ENCODE data around the gene SERTAD2. TPM values are rescaled to one million over a fixed set of nuclear protein-coding genes. Genes with fewer than 3 reads are reported as not detected.

Gene SERTAD2, protein sequence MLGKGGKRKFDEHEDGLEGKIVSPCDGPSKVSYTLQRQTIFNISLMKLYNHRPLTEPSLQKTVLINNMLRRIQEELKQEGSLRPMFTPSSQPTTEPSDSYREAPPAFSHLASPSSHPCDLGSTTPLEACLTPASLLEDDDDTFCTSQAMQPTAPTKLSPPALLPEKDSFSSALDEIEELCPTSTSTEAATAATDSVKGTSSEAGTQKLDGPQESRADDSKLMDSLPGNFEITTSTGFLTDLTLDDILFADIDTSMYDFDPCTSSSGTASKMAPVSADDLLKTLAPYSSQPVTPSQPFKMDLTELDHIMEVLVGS
- 10 to 100 TPM; 21.9 to 34.0 (median 25.0) TPM for polyA plus RNA-seq (ENCODE audit: insufficient read length in 10 of 10)
- long read RNA-seq, donor 1, full-length matches to known transcripts, result 13 of 13 reads
- long read RNA-seq, donor 1, partial matches to known transcripts, result 0 of 13 reads
- long read RNA-seq, donor 1, other reads (novel, unspliced or antisense), result 0 of 13 reads
- long read RNA-seq, donor 2, full-length matches to known transcripts, result 7 of 20 reads
- long read RNA-seq, donor 2, partial matches to known transcripts, result 13 of 20 reads
- long read RNA-seq, donor 2, other reads (novel, unspliced or antisense), result 0 of 20 reads
- long read RNA-seq, donor 3, result 0 reads
- long read RNA-seq, donor 4, full-length matches to known transcripts, result 4 of 4 reads
- long read RNA-seq, donor 4, partial matches to known transcripts, result 0 of 4 reads
- long read RNA-seq, donor 4, other reads (novel, unspliced or antisense), result 0 of 4 reads
- long read RNA-seq, donor 5, full-length matches to known transcripts, result 12 of 12 reads
- long read RNA-seq, donor 5, partial matches to known transcripts, result 0 of 12 reads
- long read RNA-seq, donor 5, other reads (novel, unspliced or antisense), result 0 of 12 reads
- long read RNA-seq, donor 6, full-length matches to known transcripts, result 14 of 14 reads
- long read RNA-seq, donor 6, partial matches to known transcripts, result 0 of 14 reads
- long read RNA-seq, donor 6, other reads (novel, unspliced or antisense), result 0 of 14 reads
- long read RNA-seq, donor 7, full-length matches to known transcripts, result 10 of 10 reads
- long read RNA-seq, donor 7, partial matches to known transcripts, result 0 of 10 reads
- long read RNA-seq, donor 7, other reads (novel, unspliced or antisense), result 0 of 10 reads
- long read RNA-seq, donor 8, full-length matches to known transcripts, result 7 of 7 reads
- long read RNA-seq, donor 8, partial matches to known transcripts, result 0 of 7 reads
- long read RNA-seq, donor 8, other reads (novel, unspliced or antisense), result 0 of 7 reads
- long read RNA-seq, donor 9, full-length matches to known transcripts, result 1 of 1 reads
- long read RNA-seq, donor 9, partial matches to known transcripts, result 0 of 1 reads
- long read RNA-seq, donor 9, other reads (novel, unspliced or antisense), result 0 of 1 reads

GRCh38 chr2:64653109-64654062 is at the start of gene SERTAD2:
Gene SERTAD2, minus strand, starts transcription at chr2:64653913. Its CDS starts 17,042 bp downstream, at chr2:64636871.
- DNase-seq, result peak; percentile 87 to 95 (median 90)

DNA sequence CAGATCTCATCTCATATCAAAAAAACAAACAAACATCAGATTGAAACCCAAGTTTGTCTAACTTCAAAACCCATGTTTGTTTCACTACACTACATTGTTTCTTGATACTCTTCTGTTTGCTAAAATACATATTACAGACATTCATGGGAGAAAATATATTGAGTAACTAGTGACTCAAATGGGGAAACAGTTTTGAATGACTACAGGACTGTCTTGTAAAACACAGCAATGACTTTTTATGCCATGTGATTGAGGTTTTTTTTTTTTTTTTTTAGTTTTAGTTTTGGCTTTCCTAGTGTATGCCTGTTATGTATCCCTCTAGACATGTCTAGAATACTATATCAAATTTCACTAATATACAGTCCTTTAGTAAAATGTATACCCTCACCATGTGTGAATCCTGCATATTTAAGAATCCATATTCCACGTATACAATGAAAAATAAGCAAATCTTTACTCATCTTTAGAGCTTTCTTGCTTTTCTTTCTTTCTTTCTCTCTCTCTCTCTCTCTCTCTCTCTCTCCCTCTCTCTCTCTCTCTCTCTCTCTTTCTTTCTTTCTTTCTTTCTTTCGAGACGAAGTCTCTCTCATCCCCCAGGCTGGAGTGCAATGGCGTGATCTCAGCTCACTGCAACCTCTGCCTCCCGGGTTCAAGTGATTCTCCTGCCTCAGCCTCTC is 46.6 kb upstream of the SERTAD2 start:
- no peak for DNase-seq

- no peak for DNase-seq
These were observed 46.0 kb upstream of the SERTAD2 start for GRCh38 chr2:64699712-64700111.

DNA sequence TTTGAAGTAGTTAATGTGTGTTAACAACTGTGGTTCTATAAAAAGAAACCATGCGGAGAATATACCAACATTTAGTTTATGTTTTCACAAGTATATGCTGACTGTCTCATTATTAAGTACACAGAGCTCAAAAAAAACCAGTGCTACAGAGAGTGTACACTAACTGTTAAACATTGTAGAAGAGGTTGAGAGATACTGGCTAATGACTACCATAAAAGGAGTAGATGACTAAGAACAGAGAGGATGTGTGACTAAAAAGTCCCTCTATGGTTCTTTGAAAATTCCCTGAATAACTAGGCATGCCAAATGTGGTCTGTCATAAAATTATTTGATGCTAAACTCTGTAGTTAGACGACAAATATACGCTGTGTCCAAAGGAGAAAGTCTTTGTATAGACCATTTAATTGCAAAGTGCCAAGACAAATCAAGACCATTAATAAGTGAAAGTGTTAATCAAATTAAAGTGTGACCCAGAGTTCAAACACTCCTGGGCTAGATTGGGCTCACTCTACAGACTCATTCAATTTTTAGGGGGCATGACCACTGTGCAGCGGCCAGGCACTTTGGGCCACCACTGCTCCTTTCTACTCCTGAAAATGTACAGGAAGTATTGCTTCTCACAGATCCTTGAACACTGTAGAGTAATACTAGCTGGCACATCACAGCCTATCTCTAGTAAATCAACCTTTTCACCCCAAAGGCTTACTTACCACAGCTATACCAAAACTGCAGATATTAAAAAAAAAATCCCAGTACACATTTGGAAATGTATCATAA is 45.1 kb upstream of the SERTAD2 start:
- peak in 1 of 3 donors; percentile 80 for DNase-seq

GRCh38 chr2:64698177-64698643 is 44.5 kb upstream of the SERTAD2 start:
- no peak for DNase-seq

GRCh38 chr2:64697297-64698176 is 43.8 kb upstream of the SERTAD2 start:
- DNase-seq, result no peak

GRCh38 chr2:64696636-64697035 is 42.9 kb upstream of the SERTAD2 start:
- DNase-seq, result no peak

DNA sequence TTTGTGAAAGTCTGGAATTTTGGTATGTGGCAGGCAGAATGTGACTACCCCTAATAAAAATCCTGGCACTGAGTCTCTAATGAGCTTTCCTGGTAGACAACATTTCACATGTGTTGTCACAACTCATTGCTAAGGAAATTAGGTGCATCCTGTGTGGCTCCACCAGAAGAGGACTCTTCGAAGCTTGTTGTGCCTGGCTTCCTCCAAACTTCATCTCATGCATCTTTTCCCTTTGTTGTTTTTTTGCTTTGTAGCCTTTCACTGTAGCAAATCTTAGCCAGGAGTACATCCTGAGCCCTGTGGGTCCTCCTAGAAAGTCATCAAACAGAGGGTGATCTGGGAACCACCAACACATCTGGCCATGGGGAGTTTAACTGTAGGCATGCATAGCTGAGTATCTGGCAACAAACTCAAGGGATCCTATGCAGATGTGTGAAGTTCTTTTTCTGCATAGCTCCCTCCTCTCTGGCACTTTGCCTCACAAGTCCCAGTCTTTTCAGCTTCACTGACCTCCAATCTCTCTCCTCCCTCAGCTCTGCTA is 42.1 kb upstream of the SERTAD2 start:
- DNase-seq, result peak in 2 of 3 donors; percentile 16 to 53

DNA sequence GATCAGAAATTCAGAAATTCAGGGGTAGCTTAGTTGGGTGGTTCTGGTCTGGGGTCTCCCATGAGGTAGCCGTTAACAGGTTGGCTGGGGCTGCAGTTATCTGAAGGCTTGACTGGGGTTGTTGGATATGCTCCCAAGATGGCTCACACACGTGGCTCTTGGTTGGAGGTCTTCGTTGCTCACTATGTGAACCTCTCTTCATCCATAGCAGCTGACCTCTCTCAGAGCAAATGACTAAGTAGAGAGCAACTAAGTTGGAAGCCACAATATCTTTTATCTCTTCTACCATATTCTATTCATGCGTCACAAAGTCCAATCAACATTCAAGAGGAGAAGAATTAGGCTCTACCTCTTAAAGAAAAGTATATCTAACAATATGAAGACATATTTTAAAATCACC is 38.7 kb upstream of the SERTAD2 start:
- DNase-seq, result no peak

DNA sequence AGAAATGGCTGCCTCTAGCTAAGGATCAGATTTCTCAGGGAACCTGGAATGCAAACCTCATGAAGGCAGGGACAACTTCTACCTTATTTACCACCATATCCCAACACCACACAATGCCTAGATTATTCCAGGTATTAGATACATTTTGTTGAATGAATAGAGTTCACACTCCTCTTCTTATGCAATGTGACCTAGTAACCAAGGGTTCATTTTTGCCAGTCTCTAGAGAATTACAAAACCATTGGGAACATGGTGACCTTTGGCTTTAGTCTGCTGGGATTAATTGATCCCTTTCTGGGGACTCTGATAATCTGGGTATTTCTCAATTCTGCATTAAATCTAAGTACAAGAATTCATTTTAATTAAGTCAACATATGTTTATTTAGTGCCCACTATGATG is 35.2 kb upstream of the SERTAD2 start:
- no peak for DNase-seq

DNA sequence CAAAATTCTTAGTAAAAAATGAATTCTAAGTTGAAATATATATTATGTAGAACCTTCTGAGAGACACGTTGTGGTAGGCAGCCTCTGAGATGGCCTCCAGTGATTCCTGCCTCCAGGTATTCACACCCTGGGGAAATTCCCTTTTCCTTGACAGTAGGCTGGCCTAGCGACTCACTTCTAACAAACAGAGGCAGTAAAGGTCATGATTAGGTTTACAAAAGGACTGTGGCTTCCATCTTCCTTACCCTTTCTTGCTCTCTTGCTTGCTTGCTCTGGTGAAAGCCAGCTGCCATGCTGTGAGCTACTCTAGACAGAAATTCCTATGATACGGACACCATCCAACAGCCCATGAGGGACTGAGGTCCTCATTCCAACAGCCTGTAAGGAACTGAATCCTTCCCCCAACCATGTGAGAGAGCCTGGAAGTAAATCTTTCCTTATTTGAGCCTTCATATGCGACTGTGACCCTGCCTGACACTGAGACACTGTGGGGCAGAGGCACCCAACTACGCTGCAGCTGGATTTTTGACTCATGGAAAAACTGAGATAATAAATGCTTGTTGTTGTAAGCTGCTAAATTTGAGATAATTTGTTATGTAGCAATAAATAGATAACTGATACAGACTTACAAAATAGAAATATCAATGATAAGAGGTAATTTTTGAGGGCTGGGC is 32.7 kb upstream of the SERTAD2 start:
- no peak for DNase-seq

DNA sequence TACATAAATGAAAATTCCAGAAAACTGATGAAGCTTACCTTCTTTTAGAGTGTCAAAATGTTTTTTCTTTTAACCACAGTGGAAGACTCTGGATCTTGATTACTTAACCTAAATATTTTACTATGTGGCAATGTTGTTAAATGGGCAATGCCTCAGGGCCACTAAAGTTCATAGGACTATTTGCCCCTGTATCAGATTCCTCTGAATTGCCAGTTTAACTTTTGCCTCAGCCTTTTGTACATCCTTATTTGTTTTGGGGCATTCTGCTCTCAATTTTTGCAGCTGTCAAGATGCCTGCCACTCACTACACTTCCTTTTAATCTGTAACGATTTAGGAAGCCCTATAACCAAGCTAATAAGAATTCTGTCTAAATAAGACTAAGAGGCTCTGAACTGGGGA is 31.7 kb upstream of the SERTAD2 start:
- DNase-seq, result no peak

DNA sequence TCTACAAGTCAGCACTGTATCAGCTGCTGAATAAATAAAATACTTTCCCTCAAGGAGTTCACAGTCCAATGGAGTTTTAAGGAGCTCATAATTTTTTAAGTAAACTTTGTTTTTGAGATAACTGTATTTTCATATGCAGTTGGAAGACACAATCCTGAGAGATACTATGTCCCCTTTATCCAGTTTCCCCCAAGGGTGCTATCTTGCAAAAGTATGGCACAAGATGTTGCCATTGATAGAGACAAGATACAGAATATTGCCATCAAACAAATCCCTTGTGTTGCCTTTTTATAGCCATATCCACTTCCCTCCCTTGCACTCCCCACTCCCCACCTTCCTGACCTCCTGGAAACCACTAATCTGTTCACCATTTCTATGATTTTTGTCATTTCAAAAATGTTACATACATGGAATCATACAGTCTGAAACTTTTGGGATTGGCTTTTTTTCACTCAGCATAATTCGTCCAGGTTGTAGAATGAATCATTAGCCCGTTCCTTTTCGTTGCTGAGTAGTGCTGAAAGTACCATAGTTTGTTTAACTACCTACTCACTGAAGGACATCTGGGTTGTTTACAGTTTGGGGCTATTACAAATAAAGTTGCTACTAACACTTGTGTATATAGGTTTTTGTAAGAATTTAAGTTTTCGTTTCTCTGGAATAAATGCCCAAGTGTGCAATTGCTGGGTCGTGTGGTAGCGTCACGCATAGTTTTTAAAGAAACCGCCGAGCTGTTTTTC is 30.2 kb upstream of the SERTAD2 start:
- DNase-seq, result no peak

DNA sequence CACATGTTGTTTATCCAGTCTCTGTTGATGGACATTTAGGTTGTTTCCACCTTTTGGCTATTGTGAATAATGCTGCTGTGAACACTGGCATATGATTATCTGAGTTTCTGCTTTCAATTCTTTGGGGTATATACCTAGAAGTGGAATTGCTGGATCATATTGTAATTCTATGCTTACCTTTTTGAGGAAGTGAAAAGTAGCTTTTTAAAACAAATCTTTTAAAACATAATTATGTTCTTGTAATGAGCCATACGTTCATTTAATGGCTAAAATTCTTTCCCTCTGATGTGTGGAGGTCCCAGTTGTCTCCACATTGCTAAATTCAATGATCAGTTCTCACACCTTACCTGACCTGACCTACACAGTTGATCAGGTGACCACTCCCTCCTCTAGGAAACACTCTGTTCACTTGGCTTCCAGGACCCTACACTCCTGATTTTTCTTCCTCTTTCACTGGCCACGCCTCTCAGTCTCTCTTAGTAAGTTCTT is 27.8 kb upstream of the SERTAD2 start:
- DNase-seq, result no peak

GRCh38 chr2:64679673-64680425 is 26.1 kb upstream of the SERTAD2 start:
- DNase-seq, result peak in 2 of 3 donors; percentile 47 to 65

All from muscle of back (tissue), 13 donors.